IMR-90 (cell line): Measurements from ENCODE around the gene UBXN2A. TPM values are rescaled to one million over a fixed set of nuclear protein-coding genes. Genes with fewer than 3 reads are reported as not detected.

Experiments used
- ATAC-seq: fragments of 200-7000 bp; cut with Tn5 transposase; 2 replicates; pipeline ENCODE4 v1.9.1; 2020; ENCODE audit warnings: low read depth, mild to moderate bottlenecking, moderate library complexity
- BruUV-seq: library from RNA; stranded (reverse); fragments of 400-500 nt; replicated peaks from 2 replicates; lab custom pipeline; 2021; lab: Mats Ljungman, UMichigan
- CTCF ChIA-PET: fragments of 300-600 bp; formaldehyde crosslinking; extraction: SDS; loops from one replicate; lab custom pipeline; 2021; ENCODE audit warnings: antibody characterized with exemption; lab: Yijun Ruan, JAX
- POLR2A ChIA-PET: fragments of 300-600 bp; sonication (Branson Sonifier 250); formaldehyde crosslinking; loops from one replicate; lab custom pipeline; 2022; ENCODE audit warnings: antibody characterized with exemption; ENCODE audit not compliant: unreplicated experiment; lab: Charles Lee
- DNase-seq: peaks from one replicate; pipeline ENCODE4 v3.0.0; 2013
- H2AFZ ChIP-seq: replicated peaks from 2 replicates; pipeline ENCODE3; 2013; ENCODE audit warnings: low read length, mild to moderate bottlenecking; ENCODE audit not compliant: poor library complexity
- H2AK5ac ChIP-seq: 2 replicates; pipeline ENCODE4 v1.6.1; 2013; ENCODE audit warnings: low read depth, low read length, inconsistent platforms
- H2AK9ac ChIP-seq: replicated peaks from 2 replicates; pipeline ENCODE3; 2013; ENCODE audit warnings: mild to moderate bottlenecking, low read depth, low read length, moderate library complexity; ENCODE audit not compliant: poor library complexity
- H2BK120ac ChIP-seq: 2 replicates; pipeline ENCODE4 v1.6.1; 2013; ENCODE audit warnings: low read depth, low read length, inconsistent platforms
- H2BK15ac ChIP-seq: 3 replicates; pipeline ENCODE4 v1.6.1; 2013; ENCODE audit warnings: low read depth, low read length, inconsistent platforms
- H2BK20ac ChIP-seq: 2 replicates; pipeline ENCODE4 v1.6.1; 2013; ENCODE audit warnings: low read depth, mild to moderate bottlenecking, inconsistent platforms, low read length, moderate library complexity
- H2BK5ac ChIP-seq: 2 replicates; pipeline ENCODE4 v1.6.1; 2013; ENCODE audit warnings: mild to moderate bottlenecking, low read depth, low read length, inconsistent platforms; ENCODE audit not compliant: poor library complexity, severe bottlenecking
- H3K14ac ChIP-seq: replicated peaks from 2 replicates; pipeline ENCODE4 v1.6.1; 2013; ENCODE audit warnings: low read depth, low read length, inconsistent platforms
- H3K18ac ChIP-seq: 2 replicates; pipeline ENCODE4 v1.6.1; 2013; ENCODE audit warnings: low read depth, low read length, control low read depth
- H3K23ac ChIP-seq: 2 replicates; pipeline ENCODE4 v1.6.1; 2013; ENCODE audit warnings: low read depth, low read length, inconsistent platforms
- H3K27ac ChIP-seq: 2 replicates; pipeline ENCODE4 v1.5.1; 2013; ENCODE audit warnings: mild to moderate bottlenecking, control low read depth, low read length; ENCODE audit not compliant: insufficient read depth
- H3K27me3 ChIP-seq: 2 replicates; pipeline ENCODE4 v1.6.1; 2013; ENCODE audit warnings: low read length; ENCODE audit not compliant: control insufficient read depth, insufficient read depth
- H3K36me3 ChIP-seq: 2 replicates; pipeline ENCODE4 v1.6.1; 2013; ENCODE audit warnings: low read length, mixed read lengths; ENCODE audit not compliant: control insufficient read depth, insufficient read depth
- H3K4ac ChIP-seq: 2 replicates; pipeline ENCODE4 v1.6.1; 2013; ENCODE audit warnings: low read depth, low read length, inconsistent platforms
- H3K4me1 ChIP-seq: 2 replicates; pipeline ENCODE4 v1.6.1; 2013; ENCODE audit warnings: low read length, mixed read lengths; ENCODE audit not compliant: control insufficient read depth, insufficient read depth
- H3K4me2 ChIP-seq: 2 replicates; pipeline ENCODE4 v1.6.1; 2013; ENCODE audit warnings: low read depth, mild to moderate bottlenecking, control low read depth, low read length, moderate library complexity
- H3K4me3 ChIP-seq: 2 replicates; pipeline ENCODE4 v1.5.1; 2013; ENCODE audit warnings: low read depth, mild to moderate bottlenecking, control low read depth, low read length, moderate library complexity; ENCODE audit not compliant: insufficient read depth
- H3K56ac ChIP-seq: 2 replicates; pipeline ENCODE4 v1.6.1; 2013; ENCODE audit warnings: low read length, inconsistent platforms; ENCODE audit not compliant: insufficient read depth; ENCODE audit errors: extremely low read depth
- H3K79me1 ChIP-seq, 2 experiments: 2 replicates each; pipeline ENCODE4 v1.6.1; 2013; ENCODE audit warnings: low read length in 2 of 2, inconsistent platforms in 1 of 2, low read depth in 1 of 2
- H3K9ac ChIP-seq: 2 replicates; pipeline ENCODE4 v1.6.1; 2013; ENCODE audit warnings: low read depth, low read length, control low read depth
- H3K9me1 ChIP-seq: 2 replicates; pipeline ENCODE4 v1.6.1; 2013; ENCODE audit warnings: low read length, inconsistent platforms; ENCODE audit not compliant: insufficient read depth
- H3K9me3 ChIP-seq: 2 replicates; pipeline ENCODE4 v1.6.1; 2013; ENCODE audit warnings: low read length; ENCODE audit not compliant: control insufficient read depth, insufficient read depth
- H4K20me1 ChIP-seq: 2 replicates; pipeline ENCODE4 v1.6.1; 2013; ENCODE audit warnings: low read length, inconsistent platforms; ENCODE audit not compliant: insufficient read depth
- H4K5ac ChIP-seq: 2 replicates; pipeline ENCODE4 v1.6.1; 2013; ENCODE audit warnings: mild to moderate bottlenecking, low read depth, low read length, control low read depth
- H4K8ac ChIP-seq, 2 experiments: 2 replicates each; pipeline ENCODE4 v1.6.1; 2013; ENCODE audit warnings: low read depth in 2 of 2, low read length in 2 of 2, control low read depth in 1 of 2, inconsistent platforms in 1 of 2
- H4K91ac ChIP-seq: 2 replicates; pipeline ENCODE4 v1.6.1; 2013; ENCODE audit warnings: low read depth, low read length, inconsistent platforms; ENCODE audit not compliant: insufficient read depth
- BHLHE40 ChIP-seq: fragments of 150-350 bp; IDR thresholded peaks from 2 replicates; pipeline ENCODE4 v1.6.1; 2016; ENCODE audit warnings: mild to moderate bottlenecking, low read depth, low read length
- CEBPB ChIP-seq: IDR thresholded peaks from 2 replicates; pipeline ENCODE4 v1.6.1; 2012; ENCODE audit warnings: low read depth, low read length, improper control_type of control experiment
- CTCF ChIP-seq: conservative IDR thresholded peaks from 2 replicates; pipeline ENCODE4 v1.5.1; 2012; ENCODE audit warnings: mild to moderate bottlenecking, low read depth, low read length, improper control_type of control experiment
- ELK1 ChIP-seq: fragments of 150-350 bp; IDR thresholded peaks from 2 replicates; pipeline ENCODE4 v1.6.1; 2016; ENCODE audit warnings: low read depth, mild to moderate bottlenecking, low read length, moderate library complexity, borderline replicate concordance
- FOS ChIP-seq: fragments of 150-350 bp; IDR thresholded peaks from 2 replicates; pipeline ENCODE4 v1.6.1; 2016; ENCODE audit warnings: low read depth, low read length
- MAZ ChIP-seq: IDR thresholded peaks from 2 replicates; pipeline ENCODE4 v1.6.1; 2012; ENCODE audit warnings: low read depth, mild to moderate bottlenecking, low read length, improper control_type of control experiment, moderate library complexity, borderline replicate concordance
- MXI1 ChIP-seq: IDR thresholded peaks from 2 replicates; pipeline ENCODE4 v1.6.1; 2012; ENCODE audit warnings: low read depth, mild to moderate bottlenecking, low read length, moderate library complexity, borderline replicate concordance
- POLR2A ChIP-seq: IDR thresholded peaks from 2 replicates; pipeline ENCODE4 v1.6.1; 2012; ENCODE audit warnings: mild to moderate bottlenecking, low read depth, low read length
- RAD21 ChIP-seq: IDR thresholded peaks from 2 replicates; pipeline ENCODE4 v1.6.1; 2012; ENCODE audit warnings: low read length, improper control_type of control experiment
- RFX5 ChIP-seq: IDR thresholded peaks from 2 replicates; pipeline ENCODE4 v1.8.0; 2012; ENCODE audit warnings: low read depth, mild to moderate bottlenecking, low read length, moderate library complexity
- SMC3 ChIP-seq: fragments of 150-350 bp; IDR thresholded peaks from 2 replicates; pipeline ENCODE4 v1.6.1; 2016; ENCODE audit warnings: low read depth, mild to moderate bottlenecking, antibody characterized with exemption, low read length, moderate library complexity
- WGBS, 2 experiments: methylation state at CpG; one replicate each; pipeline versions ENCODE4 v1.1.5 to v1.1.7; 2013; ENCODE audit warnings: missing lambda C conversion rate in 2 of 2; ENCODE audit not compliant: insufficient read length in 1 of 2; ENCODE audit errors: extremely low coverage in 2 of 2; 5-methylcytosine and 5-hydroxymethylcytosine counted together
- dilution Hi-C: fragments of 300-500 bp; cut with HindIII; formaldehyde crosslinking; loops from one replicate; pipeline ENCODE4 v1.14.3; 2018; ENCODE audit warnings: low sequenced_read_pairs; ENCODE audit not compliant: unreplicated experiment
- in situ Hi-C: fragments of 300-500 bp; cut with MboI; formaldehyde crosslinking; loops from 3 replicates; pipeline ENCODE4 v1.14.3; 2019; ENCODE audit warnings: low sequenced_read_pairs, inconsistent platforms, mixed read lengths
- intact Hi-C: fragments of 100-400 bp; cut with micrococcal nuclease; formaldehyde crosslinking; loops from 2 replicates; pipeline ENCODE4 v1.10.0; 2022
- polyA plus RNA-seq, 3 experiments: library from polyadenylated mRNA; depleted of rRNA; stranded (reverse); fragments of >200 nt; gene quantifications; 2 replicates each; pipeline ENCODE4 v1.2.3, GENCODE V29; 2012; ENCODE audit warnings: low replicate concordance in 1 of 3
- total RNA-seq: library from RNA; depleted of rRNA; stranded (reverse); fragments of >200 nt; gene quantifications from 2 replicates; pipeline ENCODE4 v1.2.3, GENCODE V29; 2012
- TF ChIP-seq, protein P1 (sequence below): fragments of 150-350 bp; IDR thresholded peaks from 2 replicates; pipeline ENCODE4 v1.6.1; 2017; ENCODE audit warnings: mild to moderate bottlenecking, antibody characterized with exemption, low read length, low read depth

The UBXN2A gene
- total and polyA plus RNA-seq, 2 of the 4 experiments (the other 2 are of a cell fraction): 4.6 to 7.7 TPM

GRCh38 chr2:23926750-23927571 lies 13.3 kb upstream of the UBXN2A start, which contains the start of gene ATAD2B (continued):
- TF ChIP-seq RAD21 (peak; percentile 86), BHLHE40 (no peak), FOS (no peak), MXI1 (peak; percentile 64; the same call in 1 of the 2 replicates)

DNA sequence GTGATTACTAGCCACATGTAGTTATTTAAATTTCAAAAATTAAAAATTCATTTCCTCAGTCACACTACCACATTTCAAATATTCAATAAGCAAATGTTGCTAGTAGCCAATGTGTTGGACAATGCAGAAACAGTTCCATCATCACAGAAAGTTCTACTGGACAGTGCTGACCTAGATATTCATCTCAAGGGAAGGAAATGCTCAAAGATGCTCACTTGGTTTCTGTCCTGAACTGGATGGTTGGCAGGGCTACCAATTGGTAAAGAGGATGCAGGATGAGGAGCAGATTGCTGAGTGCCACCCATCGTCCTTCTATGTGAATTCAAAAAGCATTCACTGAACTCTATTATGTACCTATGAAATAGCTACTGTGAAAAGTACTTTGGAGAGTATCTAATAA lies 6.0 kb upstream of the UBXN2A start:
- no TSS peak for BruUV-seq
- H2BK5ac ChIP-seq: no peak overlapping the region
- peaks cover 0 to 4% of the 10 kb centered on the region in 2 experiments; a peak in 1 of 4 replicates for H3K79me1 ChIP-seq
- H3K9me1 ChIP-seq: no peaks in the 10 kb centered on the region
- H3K36me3 ChIP-seq: no peaks in the 10 kb centered on the region
- no peak overlapping the region for H3K18ac ChIP-seq
- no peak overlapping the region for H3K9ac ChIP-seq
- no peak overlapping the region for H3K4ac ChIP-seq
- H3K4me2 ChIP-seq: no peak overlapping the region
- no peaks in the 10 kb centered on the region for H4K20me1 ChIP-seq
- H2AK5ac ChIP-seq: no peak overlapping the region
- no CpG with 5 or more reads among the region's 1 CpG for WGBS, 2 experiments
- dilution Hi-C loops: no loop called here
- H2AFZ ChIP-seq: no peak overlapping the region
- H2BK120ac ChIP-seq: no peak overlapping the region
- no peak overlapping the region for H4K8ac ChIP-seq
- H3K4me3 ChIP-seq: no peak overlapping the region
- H3K9me3 ChIP-seq: no peaks in the 10 kb centered on the region
- no peak overlapping the region for H4K5ac ChIP-seq
- no peak overlapping the region for H4K91ac ChIP-seq
- no peak overlapping the region for H2BK15ac ChIP-seq
- H3K27me3 ChIP-seq: no peaks in the 10 kb centered on the region
- ChIA-PET POLR2A (interaction anchor here (0.5 kb wide), 1 partner anchor 19 kb away, joined by 11 read pairs; no protein-coding TSS in a partner anchor), CTCF (interaction anchor here (0.7 kb wide), 1 partner anchor 1925 kb away, joined by 4 read pairs; no protein-coding TSS in a partner anchor)
- no peak for ATAC-seq
- DNase-seq: no peak
- intact Hi-C loops: no loop called here
- H2BK20ac ChIP-seq: no peak overlapping the region
- H3K23ac ChIP-seq: no peak overlapping the region
- no peak overlapping the region for H3K27ac ChIP-seq
- H3K56ac ChIP-seq: no peak overlapping the region
- no peak overlapping the region for H2AK9ac ChIP-seq
- H3K14ac ChIP-seq: no peak overlapping the region
- H3K4me1 ChIP-seq: peaks cover under 1% of the 10 kb centered on the region; the same call in 1 of the 2 replicates
- in situ Hi-C loops: no loop called here
- TF ChIP-seq, protein P1, sequence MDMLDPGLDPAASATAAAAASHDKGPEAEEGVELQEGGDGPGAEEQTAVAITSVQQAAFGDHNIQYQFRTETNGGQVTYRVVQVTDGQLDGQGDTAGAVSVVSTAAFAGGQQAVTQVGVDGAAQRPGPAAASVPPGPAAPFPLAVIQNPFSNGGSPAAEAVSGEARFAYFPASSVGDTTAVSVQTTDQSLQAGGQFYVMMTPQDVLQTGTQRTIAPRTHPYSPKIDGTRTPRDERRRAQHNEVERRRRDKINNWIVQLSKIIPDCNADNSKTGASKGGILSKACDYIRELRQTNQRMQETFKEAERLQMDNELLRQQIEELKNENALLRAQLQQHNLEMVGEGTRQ: no peak
- TF ChIP-seq CTCF: no peak
- TF ChIP-seq POLR2A: no peak
- no peak for TF ChIP-seq FOS
- TF ChIP-seq CEBPB: no peak
- TF ChIP-seq SMC3: no peak
- TF ChIP-seq RAD21: no peak
- TF ChIP-seq ELK1: no peak
- no peak for TF ChIP-seq BHLHE40
- TF ChIP-seq RFX5: no peak
- no peak for TF ChIP-seq MAZ
